GM21825 (cell line): ENCODE measurements around the gene KNOP1.
"Not testable (repeated sequence)": the region's sequence is repeated elsewhere in the genome, so short reads cannot be mapped to it uniquely, and the experiment has no call there.

Source experiments
- ATAC-seq: cut with Tn5 transposase; IDR thresholded peaks from one replicate; pipeline ENCODE4 v1.9.1; 2021; ENCODE audit warnings: mild to moderate bottlenecking, moderate library complexity; ENCODE audit not compliant: unreplicated experiment

KNOP1 gene

DNA sequence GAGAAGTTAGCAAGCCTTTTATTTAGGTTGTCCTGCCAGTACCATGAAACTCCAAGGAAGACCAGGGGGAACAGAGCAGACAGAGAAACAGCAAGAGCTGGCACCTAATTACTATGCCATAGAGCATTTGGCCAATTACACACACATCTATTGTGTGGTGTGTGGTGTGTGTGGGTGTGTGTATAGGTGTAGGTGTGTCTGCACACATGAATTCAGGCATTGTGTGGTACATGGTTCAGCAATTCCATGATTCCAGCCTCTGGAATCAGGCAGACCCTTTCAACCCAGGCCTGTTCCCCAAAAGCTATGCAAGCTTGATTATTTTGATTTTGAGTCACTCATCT is 25.8 kb upstream of the KNOP1 start:
- no peak for ATAC-seq

DNA sequence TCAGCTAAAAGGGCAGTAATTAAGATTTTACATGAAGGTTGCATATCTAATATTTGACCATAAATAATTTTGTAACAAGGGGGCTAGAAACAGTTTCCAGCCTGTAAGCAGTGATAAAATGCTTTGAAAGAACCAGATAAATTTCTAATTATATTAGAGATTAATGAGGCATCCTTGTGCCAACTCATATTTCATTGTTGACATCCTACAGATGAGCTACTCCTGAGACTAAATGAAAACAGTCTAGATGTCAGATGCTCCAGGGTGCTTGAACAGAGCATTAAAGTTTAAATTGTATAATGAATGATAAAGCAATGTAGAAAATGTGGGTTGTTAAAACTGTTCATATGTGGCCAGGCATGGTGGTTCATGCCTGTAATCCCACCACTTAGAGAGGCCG is 23.3 kb upstream of the KNOP1 start:
- ATAC-seq: no peak

DNA sequence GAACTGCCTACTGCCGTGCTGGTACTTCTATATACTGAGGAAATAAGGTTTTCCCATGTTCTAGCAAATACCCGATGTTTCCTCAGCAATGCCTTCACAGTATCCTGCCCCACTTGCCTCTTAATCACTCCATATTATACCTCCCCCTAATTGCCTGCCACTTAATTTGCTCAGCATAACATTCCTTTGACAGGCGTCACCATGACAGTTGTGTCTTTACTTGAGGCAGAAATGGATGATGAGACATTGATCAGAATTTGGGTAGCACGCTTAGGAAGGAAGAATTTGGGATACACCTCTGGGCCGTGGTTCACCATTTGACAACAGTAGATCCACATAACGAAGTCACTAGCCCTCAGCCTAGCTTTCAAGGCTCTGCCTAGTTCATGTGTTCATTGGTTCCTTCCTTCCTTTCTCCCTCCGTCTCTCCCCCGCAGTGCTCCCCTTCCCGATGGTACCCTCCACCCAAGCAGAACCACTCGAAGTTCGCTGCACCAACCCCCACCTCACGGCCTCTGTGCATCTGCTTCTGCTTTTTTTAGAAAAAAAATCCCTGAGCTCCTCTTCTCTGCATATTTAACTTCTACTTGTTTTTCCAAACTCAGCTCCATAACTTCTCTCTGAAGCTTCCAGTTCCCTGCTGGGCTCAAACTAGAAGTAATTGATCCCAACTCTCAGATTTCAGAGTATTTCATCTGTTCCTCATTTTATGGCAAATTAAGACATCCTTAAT is 19.4 kb upstream of the KNOP1 start:
- ATAC-seq: no peak

DNA sequence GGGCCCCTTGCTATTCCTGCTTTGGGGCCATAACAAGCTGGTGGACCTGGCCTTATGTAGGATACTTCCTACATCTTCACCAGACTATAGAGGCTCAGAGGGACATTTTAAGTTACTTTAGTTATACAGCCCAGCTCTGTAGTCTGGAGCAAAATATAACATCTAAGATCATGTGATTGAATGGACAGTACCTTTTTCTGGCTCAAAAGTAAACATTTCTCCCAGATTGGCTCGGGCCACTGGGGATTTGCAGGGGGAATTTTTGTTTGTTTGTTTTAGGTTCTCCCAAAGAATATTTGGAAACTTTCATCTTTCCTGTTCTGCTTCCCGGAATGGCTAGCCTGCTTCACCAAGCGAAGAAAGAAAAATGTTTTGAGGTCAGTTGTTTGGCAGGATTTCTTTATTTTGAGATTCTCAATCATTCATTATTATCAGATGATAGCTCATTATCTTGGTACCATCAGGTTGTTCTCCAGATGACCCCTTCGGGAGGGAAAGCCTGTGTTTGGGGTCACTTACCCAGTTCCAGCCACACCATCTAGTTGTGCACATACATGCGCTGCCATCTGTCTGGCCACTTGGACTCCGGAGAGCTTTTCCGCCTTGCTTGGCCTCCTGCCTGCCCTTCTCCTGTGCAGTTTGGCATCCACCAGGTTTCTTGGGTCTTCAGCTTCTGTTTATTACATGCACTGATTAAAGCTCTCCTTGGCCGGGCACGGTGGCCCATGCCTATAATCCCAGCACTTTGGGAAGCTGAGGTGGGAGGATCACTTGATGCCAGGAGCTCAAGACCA is 17.2 kb upstream of the KNOP1 start:
- ATAC-seq: no peak

DNA sequence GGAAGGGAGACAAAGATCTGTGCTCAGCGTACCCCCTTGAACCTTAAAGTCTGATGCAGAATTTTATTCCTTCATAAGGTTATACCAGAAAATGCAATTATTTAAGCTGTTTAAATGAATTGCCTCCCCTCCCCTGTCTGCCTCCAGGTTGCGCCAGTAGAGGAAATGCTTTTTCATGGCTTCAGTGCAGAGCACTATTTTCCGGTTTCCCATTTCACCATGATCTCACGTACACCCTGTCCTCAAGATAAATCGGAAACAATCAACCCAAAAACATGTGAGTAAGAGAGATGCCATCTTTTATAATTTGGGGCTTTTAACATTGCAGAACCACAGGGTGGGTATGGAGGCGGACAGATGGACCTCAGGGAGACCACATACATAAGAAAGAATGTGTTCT is 15.5 kb upstream of the KNOP1 start:
- ATAC-seq: no peak

DNA sequence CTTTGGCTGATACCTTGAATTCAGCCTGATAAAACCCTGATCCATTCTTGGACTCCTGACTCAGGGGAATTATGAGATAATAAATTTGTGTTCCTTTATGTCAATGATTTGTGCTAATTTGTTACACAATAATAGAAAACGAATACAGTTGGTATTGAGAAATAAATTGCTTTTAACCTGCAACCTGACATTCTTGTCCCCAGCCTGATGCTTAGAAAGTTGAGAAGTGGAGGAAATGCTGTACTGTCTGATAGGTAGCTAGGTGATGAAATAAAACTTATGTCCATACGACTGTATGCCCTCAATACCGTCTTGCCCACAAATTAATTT is 10.6 kb upstream of the KNOP1 start:
- no peak for ATAC-seq

DNA sequence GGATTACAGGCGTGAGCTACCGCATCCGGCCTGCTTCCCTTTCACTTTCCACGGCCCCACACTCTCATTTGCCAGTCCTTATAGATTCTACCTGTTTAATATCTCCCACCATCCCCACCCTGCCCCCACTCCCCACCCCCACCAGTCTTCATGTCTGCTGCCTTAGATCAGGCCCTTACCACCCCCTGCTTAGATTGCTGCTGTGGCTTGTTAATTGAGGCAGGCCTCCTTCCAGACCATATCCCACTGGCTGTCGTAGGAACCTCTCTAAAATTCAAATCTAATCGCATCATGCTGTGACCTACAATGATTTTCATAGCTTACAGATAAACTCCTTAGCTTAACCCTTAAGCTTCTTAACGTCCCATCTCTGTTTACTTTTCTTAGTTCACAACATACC is 5.0 kb upstream of the KNOP1 start:
- ATAC-seq: no peak

DNA sequence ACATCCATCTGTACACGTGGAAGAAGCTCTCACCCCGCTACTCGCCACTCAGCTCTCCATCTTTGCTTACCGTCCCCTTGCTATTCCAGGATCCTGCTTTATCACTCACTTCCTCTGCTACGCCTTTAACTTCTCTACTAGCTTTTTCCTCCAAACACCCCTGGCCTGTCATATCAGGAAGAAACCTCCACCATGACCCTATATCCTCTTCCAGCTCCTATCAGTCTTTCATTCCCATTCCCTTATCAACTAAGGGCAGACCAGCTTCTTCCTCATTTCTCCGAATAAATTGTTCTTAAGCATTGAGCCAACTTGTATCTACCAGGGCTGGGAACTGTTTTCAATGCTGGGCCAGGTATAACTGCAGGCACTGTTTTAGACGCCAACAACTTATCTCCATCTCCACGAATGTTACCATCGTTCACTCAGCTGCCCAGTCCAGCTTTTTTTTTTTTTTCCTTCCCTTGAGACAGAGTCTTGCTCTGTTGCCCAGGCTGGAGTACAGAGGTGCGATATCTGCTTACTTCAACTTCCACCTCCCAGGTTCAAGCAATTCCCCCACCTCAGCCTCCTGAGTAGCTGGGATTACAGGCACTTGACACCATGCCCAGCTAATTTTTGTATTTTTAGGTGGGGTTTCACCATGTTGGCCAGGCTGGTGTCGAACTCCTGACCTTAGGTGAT is 4.4 kb upstream of the KNOP1 start:
- ATAC-seq: no peak

DNA sequence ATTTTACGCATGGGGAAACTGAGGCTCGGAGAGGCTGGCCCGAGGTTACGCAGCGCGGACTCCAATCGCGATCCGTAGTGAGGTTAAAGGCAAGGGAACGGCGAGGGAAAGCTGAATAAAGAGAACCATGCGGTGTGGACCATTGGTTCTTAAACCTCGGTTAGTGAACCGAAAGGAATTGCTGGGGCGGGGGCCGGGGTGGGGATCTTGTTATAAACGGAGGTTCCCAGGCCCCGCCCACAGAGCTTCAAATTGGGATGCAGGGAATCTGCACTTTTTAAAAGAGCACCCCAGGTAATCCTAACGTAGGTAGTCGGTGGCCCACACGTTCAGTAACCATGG is 568 bp upstream of the KNOP1 start:
- no peak for ATAC-seq

DNA sequence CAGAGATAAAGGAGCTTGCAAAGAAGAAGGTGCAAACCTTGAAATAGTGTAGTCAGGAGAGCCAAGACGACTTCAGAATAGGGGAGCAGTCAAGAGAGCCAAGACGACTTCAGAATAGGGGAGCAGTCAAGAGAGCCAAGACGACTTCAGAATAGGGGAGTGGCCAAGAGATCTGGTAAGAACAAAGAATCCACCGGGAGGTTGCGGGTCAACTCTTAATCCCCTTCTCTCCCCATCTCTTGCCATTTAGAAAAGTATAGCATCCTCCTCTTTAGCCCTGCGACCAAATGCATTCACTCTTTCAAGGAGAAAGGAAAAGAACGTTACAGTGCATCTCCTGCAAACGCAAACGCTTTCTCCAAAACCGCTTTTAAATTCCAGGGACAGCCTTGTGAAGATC is 713 bp downstream of the KNOP1 start:
- no peak for ATAC-seq

DNA sequence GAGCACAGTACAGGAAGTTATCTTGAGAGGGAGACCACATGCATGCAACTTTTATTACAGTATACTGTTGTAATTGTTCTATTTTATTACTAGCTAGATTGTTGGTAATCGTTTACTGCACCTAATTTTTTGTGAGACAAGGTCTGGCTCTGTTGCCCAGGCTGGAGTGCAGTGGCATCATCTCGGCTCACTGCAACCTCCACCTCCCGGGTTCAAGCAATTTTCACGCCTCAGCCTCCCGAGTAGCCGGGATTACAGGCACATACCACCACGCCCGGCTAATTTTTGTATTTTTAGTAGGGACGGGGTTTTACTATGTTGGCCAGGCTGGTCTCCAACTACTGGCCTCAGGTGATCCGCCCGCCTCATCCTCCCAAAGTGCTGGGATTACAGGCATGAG is 1.3 kb downstream of the KNOP1 start:
- ATAC-seq: not testable (repeated sequence)

DNA sequence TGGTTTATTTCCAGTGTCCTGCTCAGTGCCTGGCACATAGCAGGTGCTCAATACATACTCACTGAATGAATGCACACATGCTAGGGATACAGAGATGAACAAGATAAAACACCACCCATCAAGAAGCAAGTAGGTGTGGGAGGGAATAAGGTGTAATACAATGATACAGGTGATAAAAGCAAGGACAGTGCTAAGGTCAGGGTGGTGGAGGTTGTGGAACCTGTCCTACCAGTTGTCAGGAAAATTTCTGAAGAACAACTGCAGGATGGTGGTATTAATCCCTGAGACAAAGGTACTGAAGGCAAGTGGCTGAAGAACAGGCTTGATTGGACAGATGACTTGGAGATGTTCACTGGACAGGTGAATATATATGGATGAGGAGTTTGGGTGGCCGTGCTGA is 1.8 kb downstream of the KNOP1 start:
- ATAC-seq: no peak

DNA sequence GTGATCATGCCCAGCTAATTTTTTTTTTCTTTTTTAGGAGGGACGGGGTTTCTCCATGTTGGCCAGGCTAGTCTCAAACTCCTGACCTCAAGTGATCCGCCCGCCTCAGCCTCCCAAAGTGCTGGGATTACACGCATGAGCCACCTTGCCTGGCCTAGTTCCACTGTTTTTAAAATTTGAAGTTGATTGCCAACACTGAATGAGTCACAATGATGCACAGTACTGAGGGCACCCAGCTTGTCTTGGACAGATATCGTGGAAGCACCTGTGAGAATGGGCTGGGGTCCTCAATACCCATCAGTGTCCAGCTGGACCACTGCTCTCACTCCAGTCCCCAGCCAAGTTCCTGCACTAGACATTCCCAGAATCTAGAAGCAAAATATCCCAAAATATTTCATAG is 2.5 kb downstream of the KNOP1 start:
- ATAC-seq: no peak

DNA sequence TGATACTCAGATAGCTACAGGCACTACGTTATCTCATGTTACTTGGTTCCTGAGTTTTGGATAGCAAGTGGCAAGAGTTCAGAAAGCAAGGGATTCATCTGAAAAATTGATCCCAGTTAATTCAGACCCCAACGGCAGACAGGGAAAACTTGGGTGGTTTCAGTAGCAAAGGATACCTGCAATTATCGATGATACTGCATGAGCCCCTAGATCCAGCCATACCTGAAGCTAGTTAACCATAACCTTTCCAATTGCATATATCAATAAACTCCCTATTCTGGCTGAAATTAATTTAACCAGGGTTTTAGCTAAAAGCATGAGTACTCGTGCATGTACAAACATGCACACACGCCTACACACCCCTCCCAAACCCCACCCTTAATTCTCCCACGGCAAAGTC is 4.3 kb downstream of the KNOP1 start:
- ATAC-seq: no peak

DNA sequence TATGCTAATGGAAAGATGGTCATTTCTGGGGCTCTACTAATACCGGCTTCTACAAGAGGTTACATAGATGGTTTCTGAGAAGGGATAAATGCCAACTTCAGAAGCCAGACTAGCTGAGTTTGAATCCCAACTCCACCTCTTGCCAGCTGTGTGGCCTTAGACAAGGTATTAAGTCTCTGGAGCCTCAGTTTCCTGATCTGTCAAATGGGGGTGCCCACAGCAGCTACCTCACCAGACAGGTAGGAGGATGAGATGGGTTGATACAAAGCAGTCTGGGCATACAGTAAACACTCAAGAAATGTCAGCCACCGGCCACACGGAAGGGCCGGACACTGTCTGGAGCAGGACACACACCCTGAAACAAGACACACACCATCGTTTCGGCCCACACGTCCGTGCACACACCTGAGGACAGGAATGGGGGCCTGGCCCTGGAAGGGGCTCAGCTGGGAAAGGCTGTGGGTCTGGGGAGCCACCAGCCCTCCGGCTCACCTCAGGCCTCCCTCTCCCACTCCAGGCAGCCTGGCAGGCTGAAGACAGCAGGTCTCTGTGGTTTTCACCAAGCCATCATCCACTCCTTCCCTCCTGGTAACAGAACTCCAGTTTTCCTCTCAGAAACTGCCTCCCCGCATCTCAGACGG is 5.5 kb downstream of the KNOP1 start:
- no peak for ATAC-seq

DNA sequence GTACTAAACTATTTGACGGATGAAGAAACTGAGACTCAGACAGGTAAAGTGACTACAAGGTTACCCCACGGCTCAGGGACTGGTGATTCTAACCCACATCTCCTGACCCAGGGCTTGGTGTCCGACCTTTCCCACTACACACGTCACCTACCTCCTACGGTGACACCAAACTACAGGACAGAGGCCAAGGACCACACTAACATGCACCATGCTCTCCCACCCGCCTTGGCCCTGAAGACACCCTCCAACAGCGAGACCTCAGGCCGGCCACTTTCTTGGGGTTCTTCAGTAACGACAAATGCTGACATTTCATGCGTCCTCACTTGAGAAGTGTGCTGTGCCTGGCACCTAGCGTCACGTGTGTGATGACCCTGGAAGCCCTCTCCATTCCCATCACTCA is 6.4 kb downstream of the KNOP1 start:
- ATAC-seq: no peak

DNA sequence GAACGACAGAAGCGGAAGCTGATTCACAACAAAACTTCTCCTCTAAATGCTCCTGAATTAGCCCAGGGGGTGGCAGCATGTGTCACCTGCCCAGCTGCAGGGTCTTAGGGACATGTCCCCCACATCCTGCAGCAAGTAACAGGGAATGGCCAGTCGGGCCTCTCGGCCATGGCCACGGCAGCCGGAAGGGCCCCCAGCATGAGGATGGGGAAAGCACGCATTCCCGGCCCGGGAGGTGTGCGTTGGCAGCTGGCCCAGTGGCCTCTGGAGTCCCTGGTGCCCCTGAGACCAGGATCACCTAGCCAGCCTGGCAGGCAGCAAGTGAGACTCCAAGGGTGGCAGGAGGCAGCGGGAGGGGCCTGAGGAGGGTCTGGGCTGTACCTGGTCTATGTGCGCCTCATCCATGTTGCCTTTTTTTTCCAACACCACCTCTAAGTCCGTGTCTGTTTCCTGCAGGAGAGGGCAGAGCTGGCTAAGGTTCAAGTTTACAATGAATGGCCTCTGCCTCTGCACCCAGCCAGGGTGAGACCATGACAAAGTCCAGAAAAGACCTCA is 7.0 kb downstream of the KNOP1 start:
- no peak for ATAC-seq

DNA sequence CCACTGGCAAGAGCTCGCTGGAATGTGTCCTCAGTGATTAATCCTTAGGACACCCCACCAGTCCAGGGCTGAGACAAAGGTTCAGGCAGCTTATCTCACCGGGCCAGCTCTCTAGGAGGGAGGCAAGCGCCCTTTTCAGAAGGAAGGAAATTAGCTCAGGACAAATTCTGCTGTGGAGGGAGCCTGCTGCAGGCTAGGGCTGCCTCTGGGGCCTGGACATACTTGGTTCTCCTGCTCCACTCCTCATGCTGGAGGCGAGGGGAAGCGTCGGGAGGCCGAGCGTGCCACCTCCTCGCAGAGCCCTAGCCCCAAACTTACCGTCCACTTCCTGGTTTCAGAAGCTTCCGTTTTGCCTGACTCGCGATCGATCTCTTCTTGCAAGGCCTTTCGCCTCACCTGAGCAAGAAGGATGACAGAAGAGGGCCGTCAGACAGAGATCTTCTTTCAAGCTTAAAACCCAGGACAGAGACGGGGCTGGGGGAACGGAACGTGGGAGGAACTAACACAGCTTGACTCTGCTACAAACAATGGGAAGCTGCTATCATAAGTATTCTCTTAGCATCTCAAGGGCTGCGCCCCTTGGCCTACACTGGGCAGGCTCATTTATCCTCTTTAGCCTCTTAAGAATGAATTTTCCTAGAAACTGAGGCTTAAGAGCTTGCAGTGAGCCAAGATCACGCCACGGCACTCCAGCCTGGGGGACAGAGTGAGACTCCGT is 7.7 kb downstream of the KNOP1 start:
- no peak for ATAC-seq

DNA sequence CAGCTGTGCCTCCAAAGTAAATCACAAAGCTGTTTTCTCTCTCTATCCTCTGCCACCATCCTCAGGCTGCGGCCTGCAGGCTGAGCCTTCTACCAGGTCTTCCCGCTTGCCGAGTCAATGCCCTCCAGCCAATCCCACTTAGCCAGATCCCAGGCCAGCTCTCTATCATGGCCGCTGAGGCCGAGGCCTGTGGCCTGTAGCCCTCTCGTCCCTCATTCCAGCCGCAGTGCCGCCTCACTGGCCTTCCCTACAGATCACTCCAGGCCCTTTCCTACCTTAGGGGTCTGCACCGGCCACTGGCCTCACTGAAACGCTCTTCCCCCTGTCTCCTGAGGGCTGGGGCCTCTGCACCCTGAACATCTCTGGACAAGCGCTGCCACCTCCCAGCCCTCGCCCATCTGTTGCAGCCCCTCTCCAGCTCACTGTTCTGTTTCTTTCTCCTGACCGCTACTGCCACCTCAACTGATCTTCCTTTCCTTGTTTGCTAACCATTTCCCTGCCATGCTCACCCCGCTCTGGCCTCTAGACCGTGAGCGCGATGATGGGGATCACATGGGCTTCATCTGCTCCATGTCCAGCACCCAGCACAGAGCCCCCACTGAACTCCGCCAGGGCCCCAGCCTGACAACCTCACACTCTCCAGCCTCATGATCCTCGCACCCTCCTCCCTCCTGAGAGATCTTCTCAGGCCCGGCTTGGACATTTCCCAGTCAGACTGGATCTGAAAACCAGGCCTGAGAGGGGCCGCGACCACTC is 8.5 kb downstream of the KNOP1 start:
- no peak for ATAC-seq
